ENCODE data around the gene FFAR4. TPM values are rescaled to one million over a fixed set of nuclear protein-coding genes. Genes with fewer than 3 reads are reported as not detected.

Gene FFAR4
- total RNA-seq, 2 experiments from 2014 or later = not detected

GRCh38 chr10:93573924-93574323, 7.5 kb downstream of the FFAR4 start:
- CTCF ChIA-PET = no interaction called here
- H3K27me3 ChIP-seq (ENCODE audit: control insufficient read depth in 1 of 2, insufficient read depth in 2 of 2, low read length in 2 of 2) = peaks cover 7 to 14% of the 10 kb centered on the region in 2 experiments
- Mint-ChIP-seq H3K4me1 (ENCODE audit: low read depth) (peaks cover 12% of the 10 kb centered on the region), H3K4me3 (no peak overlapping the region), H3K27me3 (peaks cover 53% of the 10 kb centered on the region), H3K36me3 (ENCODE audit: low read depth) (no peaks in the 10 kb centered on the region), H3K9me3 (no peaks in the 10 kb centered on the region), H3K27ac (no peak overlapping the region)
- POLR2A ChIA-PET = no interaction called here
- intact Hi-C loops (cut with DNase I, micrococcal nuclease) = no loop called here
- peaks cover 4% of the 10 kb centered on the region for H3K4me1 ChIP-seq (ENCODE audit: insufficient read depth, low read length)
- ATAC-seq (ENCODE audit: poor library complexity) (no peak), DNase-seq (no peak)
- no peak for TF ChIP-seq CTCF (IDR thresholded peaks at IDR 0.05)
- H3K36me3 ChIP-seq (ENCODE audit: insufficient read depth, low read length) = no peaks in the 10 kb centered on the region
- no peak overlapping the region for H3K4me3 ChIP-seq (ENCODE audit: low read length)
- H3K9me3 ChIP-seq (ENCODE audit: control insufficient read depth in 1 of 2, insufficient read depth in 1 of 2, low read length in 2 of 2) = no peaks in the 10 kb centered on the region
- H3K27ac ChIP-seq (ENCODE audit: low read depth in 1 of 2, low read length in 2 of 2) = no peak overlapping the region

- Mint-ChIP-seq H3K27me3 (peaks cover 39% of the 10 kb centered on the region), H3K4me1 (ENCODE audit: low read depth) (peaks cover 12% of the 10 kb centered on the region), H3K36me3 (ENCODE audit: low read depth) (no peaks in the 10 kb centered on the region), H3K27ac (no peak overlapping the region), H3K9me3 (peaks cover 8% of the 10 kb centered on the region), H3K4me3 (no peak overlapping the region)
- intact Hi-C loops (cut with DNase I, micrococcal nuclease) = no loop called here
- no peak for DNase-seq
- no peak overlapping the region for H3K4me3 ChIP-seq (ENCODE audit: low read length)
- ATAC-seq (ENCODE audit: poor library complexity) = no peak
- TF ChIP-seq CTCF (IDR thresholded peaks at IDR 0.05) = no peak
- no peaks in the 10 kb centered on the region for H3K36me3 ChIP-seq (ENCODE audit: insufficient read depth, low read length)
- H3K9me3 ChIP-seq (ENCODE audit: control insufficient read depth in 1 of 2, insufficient read depth in 1 of 2, low read length in 2 of 2) = no peaks in the 10 kb centered on the region
- H3K4me1 ChIP-seq (ENCODE audit: insufficient read depth, low read length) = peaks cover 4% of the 10 kb centered on the region
- POLR2A ChIA-PET = no interaction called here
- H3K27me3 ChIP-seq (ENCODE audit: control insufficient read depth in 1 of 2, insufficient read depth in 2 of 2, low read length in 2 of 2) = peaks cover 0 to 3% of the 10 kb centered on the region in 2 experiments
- H3K27ac ChIP-seq (ENCODE audit: low read depth in 1 of 2, low read length in 2 of 2) = no peak overlapping the region
- CTCF ChIA-PET = no interaction called here
Measured at GRCh38 chr10:93576888-93577287, 10.4 kb downstream of the FFAR4 start.

GRCh38 chr10:93577565-93577964, 11.1 kb downstream of the FFAR4 start:
- no peaks in the 10 kb centered on the region for H3K36me3 Mint-ChIP-seq (ENCODE audit: low read depth)
- no peak overlapping the region for H3K27ac Mint-ChIP-seq
- CTCF ChIA-PET = no interaction called here

More at GRCh38 chr10:93577565-93577964, 11.1 kb downstream of the FFAR4 start:
- no peaks in the 10 kb centered on the region for H3K27me3 ChIP-seq (ENCODE audit: control insufficient read depth in 1 of 2, insufficient read depth in 2 of 2, low read length in 2 of 2)
- H3K27ac ChIP-seq (ENCODE audit: low read depth in 1 of 2, low read length in 2 of 2) = no peak overlapping the region
- no peak for TF ChIP-seq CTCF (IDR thresholded peaks at IDR 0.05)
- H3K27me3 Mint-ChIP-seq = peaks cover 32% of the 10 kb centered on the region
- no peaks in the 10 kb centered on the region for H3K36me3 ChIP-seq (ENCODE audit: insufficient read depth, low read length)
- H3K4me1 Mint-ChIP-seq (ENCODE audit: low read depth) = peaks cover 12% of the 10 kb centered on the region
- no peak overlapping the region for H3K4me3 Mint-ChIP-seq
- no peak for DNase-seq
- no peak for ATAC-seq (ENCODE audit: poor library complexity)
- H3K4me1 ChIP-seq (ENCODE audit: insufficient read depth, low read length) = peaks cover 4% of the 10 kb centered on the region
- POLR2A ChIA-PET = no interaction called here
- intact Hi-C loops (cut with DNase I, micrococcal nuclease) = no loop called here
- no peaks in the 10 kb centered on the region for H3K9me3 ChIP-seq (ENCODE audit: control insufficient read depth in 1 of 2, insufficient read depth in 1 of 2, low read length in 2 of 2)
- H3K9me3 Mint-ChIP-seq = peaks cover 8% of the 10 kb centered on the region
- H3K4me3 ChIP-seq (ENCODE audit: low read length) = no peak overlapping the region
